Fibroblast of lung (primary cell): Measurements from ENCODE around the gene KMT2A. TPM values are rescaled to one million over a fixed set of nuclear protein-coding genes. Genes with fewer than 3 reads are reported as not detected.

Source experiments
- DNase-seq, 2 donors: peaks; one replicate each; pipeline versions ENCODE4 v3.0.0 to v3.0.0-alpha.2; 2010; ENCODE audit warnings: low read depth in 2 of 2
- H2AFZ ChIP-seq: 2 replicates; pipeline ENCODE4 v1.5.1; 2012; ENCODE audit warnings: low read length, control low read depth, inconsistent platforms
- H3K27ac ChIP-seq: 2 replicates; pipeline ENCODE4 v1.5.1; 2011; ENCODE audit warnings: low read length, control low read depth; ENCODE audit not compliant: insufficient read depth
- H3K27me3 ChIP-seq: 2 replicates; pipeline ENCODE4 v1.5.1; 2011; ENCODE audit warnings: mild to moderate bottlenecking, low read length; ENCODE audit not compliant: control insufficient read depth, insufficient read depth
- H3K36me3 ChIP-seq: 2 replicates; pipeline ENCODE4 v1.5.1; 2011; ENCODE audit warnings: low read length; ENCODE audit not compliant: control insufficient read depth, insufficient read depth
- H3K4me1 ChIP-seq: 2 replicates; pipeline ENCODE4 v1.5.1; 2011; ENCODE audit warnings: low read length; ENCODE audit not compliant: control insufficient read depth, insufficient read depth; ENCODE audit errors: extremely low read depth
- H3K4me2 ChIP-seq: 2 replicates; pipeline ENCODE4 v1.5.1; 2011; ENCODE audit warnings: low read length, control low read depth; ENCODE audit not compliant: insufficient read depth; ENCODE audit errors: extremely low read depth
- H3K4me3 ChIP-seq, 4 experiments: fragments of 200-600 bp in 1 of 4; sonication (generic) in 1 of 4; replicated peaks in 1 of 4; 2 replicates each; pipeline ENCODE4 v1.5.1; 2011 to 2016; ENCODE audit warnings: low read length in 4 of 4, low read depth in 3 of 4, mild to moderate bottlenecking in 3 of 4, control low read depth in 2 of 4, inconsistent platforms in 1 of 4, mixed read lengths in 1 of 4; ENCODE audit not compliant: insufficient read depth in 1 of 4; ENCODE audit errors: control extremely low read depth in 1 of 4
- H3K79me2 ChIP-seq: 2 replicates; pipeline ENCODE4 v1.5.1; 2012; ENCODE audit warnings: mild to moderate bottlenecking, low read length, inconsistent platforms; ENCODE audit not compliant: control insufficient read depth, insufficient read depth
- H3K9ac ChIP-seq: 2 replicates; pipeline ENCODE4 v1.5.1; 2011; ENCODE audit warnings: mild to moderate bottlenecking, low read length, control low read depth; ENCODE audit not compliant: insufficient read depth
- H3K9me3 ChIP-seq: 2 replicates; pipeline ENCODE4 v1.5.1; 2012; ENCODE audit warnings: low read depth, low read length; ENCODE audit not compliant: control insufficient read depth, insufficient read depth
- H4K20me1 ChIP-seq: 2 replicates; pipeline ENCODE4 v1.5.1; 2011; ENCODE audit warnings: low read length; ENCODE audit not compliant: control insufficient read depth, insufficient read depth; ENCODE audit errors: extremely low read depth
- EZH2 ChIP-seq: IDR thresholded peaks from 2 replicates; pipeline ENCODE4 v1.5.1; 2012; ENCODE audit warnings: low read length, control low read depth, mild to moderate bottlenecking; ENCODE audit errors: missing control alignments
- polyA minus RNA-seq: library from RNA; depleted of rRNA, polyadenylated mRNA; stranded (reverse); fragments of >200 nt; gene quantifications from 2 replicates; pipeline ENCODE4 v1.2.3, GENCODE V29; 2011; ENCODE audit warnings: low replicate concordance
- polyA plus RNA-seq, 2 donors: library from polyadenylated mRNA; depleted of rRNA in 1 of 2; stranded (reverse) in 1 of 2; unstranded in 1 of 2; fragments of >200 nt; gene quantifications; 2 replicates each; pipeline ENCODE4 v1.2.1, GENCODE V29; 2011 to 2012; ENCODE audit warnings: missing spikeins in 1 of 2
- total RNA-seq: library from RNA; depleted of rRNA; stranded (reverse); fragments of >200 nt; gene quantifications from 2 replicates; pipeline ENCODE4 v1.2.1, GENCODE V29; 2014
- TF ChIP-seq, protein P1 (sequence below), 2 donors: IDR thresholded peaks in 1 of 2; conservative IDR thresholded peaks in 1 of 2; 1 replicate in 1 of 2; 2 replicates in 1 of 2; pipeline ENCODE4 v1.5.1; 2011 to 2012; ENCODE audit warnings: low read length in 2 of 2, control low read depth in 1 of 2, inconsistent platforms in 1 of 2, low read depth in 1 of 2, mild to moderate bottlenecking in 1 of 2

Gene KMT2A
- 19.0 and 33.4 TPM in 2 replicates for total RNA-seq
- 15.3 and 17.1 TPM in 2 replicates for polyA plus RNA-seq
- polyA plus RNA-seq (2012) = 10.5 and 14.7 TPM in 2 replicates
- polyA minus RNA-seq = 76.4 and 107 TPM in 2 replicates

GRCh38 chr11:118435893-118436624, at the start of gene KMT2A:
Gene KMT2A (plus strand): TSS chr11:118436492. CDS start chr11:118436513, 21 bp downstream.
- H3K4me2 ChIP-seq = peak within 1 kb of the TSS; percentile 100
- H3K27ac ChIP-seq = peak within 1 kb of the TSS; percentile 79

GRCh38 chr11:118396097-118396501, 40.2 kb upstream of the KMT2A start:
- Histone ChIP-seq H3K4me2 (no peak overlapping the region), H3K79me2 (no peaks in the 10 kb centered on the region), H3K27me3 (no peaks in the 10 kb centered on the region), H3K36me3 (no peaks in the 10 kb centered on the region), H3K4me1 (no peaks in the 10 kb centered on the region), H3K9me3 (no peaks in the 10 kb centered on the region), H3K4me3 (no peak overlapping the region), H2AFZ (no peak overlapping the region), H3K9ac (no peak overlapping the region), H4K20me1 (no peaks in the 10 kb centered on the region), H3K27ac (no peak overlapping the region)
- TF ChIP-seq EZH2 = no peak
- TF ChIP-seq, protein P1, sequence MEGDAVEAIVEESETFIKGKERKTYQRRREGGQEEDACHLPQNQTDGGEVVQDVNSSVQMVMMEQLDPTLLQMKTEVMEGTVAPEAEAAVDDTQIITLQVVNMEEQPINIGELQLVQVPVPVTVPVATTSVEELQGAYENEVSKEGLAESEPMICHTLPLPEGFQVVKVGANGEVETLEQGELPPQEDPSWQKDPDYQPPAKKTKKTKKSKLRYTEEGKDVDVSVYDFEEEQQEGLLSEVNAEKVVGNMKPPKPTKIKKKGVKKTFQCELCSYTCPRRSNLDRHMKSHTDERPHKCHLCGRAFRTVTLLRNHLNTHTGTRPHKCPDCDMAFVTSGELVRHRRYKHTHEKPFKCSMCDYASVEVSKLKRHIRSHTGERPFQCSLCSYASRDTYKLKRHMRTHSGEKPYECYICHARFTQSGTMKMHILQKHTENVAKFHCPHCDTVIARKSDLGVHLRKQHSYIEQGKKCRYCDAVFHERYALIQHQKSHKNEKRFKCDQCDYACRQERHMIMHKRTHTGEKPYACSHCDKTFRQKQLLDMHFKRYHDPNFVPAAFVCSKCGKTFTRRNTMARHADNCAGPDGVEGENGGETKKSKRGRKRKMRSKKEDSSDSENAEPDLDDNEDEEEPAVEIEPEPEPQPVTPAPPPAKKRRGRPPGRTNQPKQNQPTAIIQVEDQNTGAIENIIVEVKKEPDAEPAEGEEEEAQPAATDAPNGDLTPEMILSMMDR (conservative IDR thresholded peaks at IDR 0.05 in 1 of 2, IDR thresholded peaks at IDR 0.05 in 1 of 2; ENCODE audit: low read depth in 1 of 2, low read length in 2 of 2) = no peak
- DNase-seq = no peak

More at GRCh38 chr11:118435893-118436624, at the start of gene KMT2A:
- peaks cover 45% of the 10 kb centered on the region for H3K79me2 ChIP-seq
- peak within 1 kb of the TSS; percentile 93 for H2AFZ ChIP-seq
- peak within 1 kb of the TSS; percentile 87 for H3K9ac ChIP-seq
- no peaks in the 10 kb centered on the region for H3K9me3 ChIP-seq
- peak within 1 kb of the TSS; percentile 69 to 91 (median 88) for H3K4me3 ChIP-seq
- H3K4me1 ChIP-seq = peaks cover 10% of the 10 kb centered on the region
- H3K36me3 ChIP-seq = no peaks in the 10 kb centered on the region
- peaks cover 7% of the 10 kb centered on the region for H4K20me1 ChIP-seq
- TF ChIP-seq EZH2 = no peak
- TF ChIP-seq, protein P1 (conservative IDR thresholded peaks at IDR 0.05 in 1 of 2, IDR thresholded peaks at IDR 0.05 in 1 of 2; ENCODE audit: low read depth in 1 of 2, low read length in 2 of 2) = no peak
- DNase-seq = peak; percentile 97 to 98
- H3K27me3 ChIP-seq = no peaks in the 10 kb centered on the region

DNA sequence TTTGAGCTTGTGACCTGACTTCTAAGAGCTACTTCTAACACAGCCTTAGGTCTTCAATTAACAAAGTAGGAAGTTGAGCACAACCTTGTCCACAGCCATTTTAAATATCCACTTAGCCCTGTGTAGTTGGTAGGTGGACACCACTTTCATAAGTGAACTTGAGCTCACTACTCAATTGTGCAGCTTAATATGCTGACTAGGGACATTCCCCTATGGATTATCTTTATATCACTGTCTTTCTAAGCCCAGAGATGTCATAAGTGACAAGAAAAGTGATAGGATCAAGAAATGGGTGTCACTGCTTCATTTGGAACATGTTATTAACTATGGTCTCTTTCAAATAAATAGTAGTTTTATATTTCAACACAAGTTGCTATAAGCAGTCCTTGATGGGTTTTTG, 38.8 kb upstream of the KMT2A start:
- Histone ChIP-seq H3K27ac (no peak overlapping the region), H3K79me2 (peaks cover 8% of the 10 kb centered on the region), H3K9ac (no peak overlapping the region), H3K9me3 (no peaks in the 10 kb centered on the region), H3K27me3 (no peaks in the 10 kb centered on the region), H3K4me2 (no peak overlapping the region), H4K20me1 (no peaks in the 10 kb centered on the region), H3K4me1 (no peaks in the 10 kb centered on the region), H3K36me3 (no peaks in the 10 kb centered on the region), H2AFZ (no peak overlapping the region), H3K4me3 (no peak overlapping the region)
- DNase-seq = no peak
- TF ChIP-seq EZH2 = no peak
- TF ChIP-seq, protein P1 (conservative IDR thresholded peaks at IDR 0.05 in 1 of 2, IDR thresholded peaks at IDR 0.05 in 1 of 2; ENCODE audit: low read depth in 1 of 2, low read length in 2 of 2) = no peak
